ENCODE data around the gene PISD.

Gene PISD

DNA sequence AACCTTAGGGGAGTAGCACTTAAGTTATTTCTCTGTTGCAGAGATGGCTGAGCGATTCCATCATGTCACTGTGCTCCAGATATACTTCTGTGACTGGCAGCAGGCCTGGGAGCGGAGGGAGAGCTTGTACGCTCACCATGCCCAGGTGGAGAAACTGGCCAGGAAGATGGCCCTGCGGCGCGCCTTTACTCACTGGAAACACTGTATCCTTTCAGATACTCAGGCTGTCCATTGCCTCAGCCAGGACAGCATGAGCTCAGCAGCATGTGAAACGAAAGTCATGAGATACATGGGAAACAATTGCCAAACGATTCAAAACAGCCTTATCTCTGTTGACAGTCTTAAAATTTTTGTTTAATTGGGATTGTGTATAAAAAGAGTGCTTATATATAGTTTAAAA lies 86.8 kb downstream of the PISD start:
- DNase-seq (ENCODE audit: low read depth in 2 of 2) = no peak

DNA sequence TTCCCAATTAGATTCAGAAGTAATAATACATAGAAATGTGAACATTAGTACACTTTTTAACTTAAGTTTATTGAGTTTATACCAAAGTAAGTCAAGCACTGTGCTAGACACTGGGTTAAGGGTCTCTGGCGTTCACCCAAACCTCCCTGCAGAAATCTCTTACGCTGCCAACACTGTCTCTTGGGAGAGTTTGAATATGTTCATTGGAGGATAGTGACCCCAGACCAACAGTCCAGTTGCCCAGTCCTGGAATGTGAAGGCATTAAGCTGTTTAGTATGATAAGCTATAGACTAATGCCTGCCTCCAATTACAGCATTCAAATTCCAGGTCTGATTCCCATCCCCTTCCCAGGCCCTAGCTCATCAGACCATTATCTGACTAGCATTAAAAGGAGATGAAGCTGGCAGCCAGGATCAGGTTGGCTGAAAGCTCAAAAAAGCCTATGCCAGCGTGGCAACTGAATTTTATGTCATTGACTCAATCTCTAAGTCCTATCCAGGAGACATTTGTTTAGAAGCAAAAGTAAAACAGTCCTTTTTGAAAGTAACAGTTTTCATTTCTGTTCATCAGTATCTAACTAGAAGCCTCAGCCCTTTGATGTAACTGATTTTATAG lies 87.9 kb downstream of the PISD start:
- DNase-seq (ENCODE audit: low read depth in 2 of 2) = no peak

DNA sequence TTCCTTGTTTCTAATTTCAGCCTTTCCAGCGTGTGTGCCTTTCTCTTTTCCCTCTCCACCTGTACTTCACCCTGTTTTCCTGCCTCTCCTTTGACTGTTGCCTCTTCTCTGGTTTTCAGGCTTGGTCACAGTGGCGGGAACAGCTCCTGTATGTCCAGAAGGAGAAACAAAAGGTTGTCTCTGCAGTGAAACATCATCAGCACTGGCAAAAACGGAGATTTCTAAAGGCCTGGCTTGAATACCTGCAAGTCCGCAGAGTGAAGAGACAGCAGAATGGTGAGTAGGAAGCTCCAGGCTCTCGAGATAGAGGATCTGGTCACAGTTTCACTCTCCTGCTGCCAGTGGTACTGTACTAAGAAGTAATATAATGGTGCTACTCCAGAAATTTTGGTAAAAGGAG lies 89.1 kb downstream of the PISD start:
- no peak for DNase-seq (ENCODE audit: low read depth in 2 of 2)

DNA sequence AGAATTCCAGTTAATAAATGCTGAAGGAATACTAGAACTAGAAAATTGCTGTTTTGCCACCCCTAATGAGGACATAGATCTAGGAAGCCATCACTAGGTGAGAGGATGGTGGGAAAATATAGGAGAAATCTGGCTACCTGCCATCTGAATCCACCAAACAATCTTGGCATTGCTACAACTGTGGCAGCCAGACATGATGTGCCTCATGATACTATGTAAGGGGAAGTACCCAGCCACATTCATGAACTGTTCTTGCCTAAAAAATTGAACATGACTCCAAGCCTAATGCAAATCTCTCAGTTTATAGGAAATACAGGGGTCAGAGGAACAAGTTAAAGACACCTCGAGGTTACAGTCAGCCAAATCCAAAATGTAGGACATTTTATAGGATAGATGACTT lies 92.9 kb downstream of the PISD start:
- no peak for DNase-seq (ENCODE audit: low read depth in 2 of 2)

Data from activated CD8-positive, alpha-beta memory T cell treated with anti-CD3 and anti-CD28 coated beads for 4 hours (primary cell).